HG03432 (cell line): ENCODE data around the gene TMEM107.
"Not testable (repeated sequence)": the region's sequence is repeated elsewhere in the genome, so short reads cannot be mapped to it uniquely, and the experiment has no call there.

Source experiments
- ATAC-seq: cut with Tn5 transposase; IDR thresholded peaks from one replicate; pipeline ENCODE4 v1.9.1; 2021; ENCODE audit warnings: mild to moderate bottlenecking, moderate library complexity; ENCODE audit not compliant: unreplicated experiment

Gene TMEM107

GRCh38 chr17:8176197-8176940, at the start of gene TMEM107:
Gene TMEM107, minus strand, starts transcription at chr17:8176380. Its CDS starts 94 bp downstream, at chr17:8176286.
- peak; percentile 41 for ATAC-seq

GRCh38 chr17:8224891-8225812, 49.0 kb upstream of the TMEM107 start:
- ATAC-seq = no peak

GRCh38 chr17:8223356-8224126, 47.4 kb upstream of the TMEM107 start:
- peak; percentile 18 for ATAC-seq

GRCh38 chr17:8222630-8223355, 46.6 kb upstream of the TMEM107 start:
- peak; percentile 35 for ATAC-seq

GRCh38 chr17:8222380-8222629, 46.1 kb upstream of the TMEM107 start:
- ATAC-seq = no peak

- peak; percentile 42 for ATAC-seq
These were observed 45.6 kb upstream of the TMEM107 start for GRCh38 chr17:8221663-8222379.

- ATAC-seq = peak; percentile 23
These were observed 44.8 kb upstream of the TMEM107 start for GRCh38 chr17:8220783-8221662.

GRCh38 chr17:8214000-8214399, 37.8 kb upstream of the TMEM107 start:
- ATAC-seq = not testable (repeated sequence)

- no peak for ATAC-seq
These were observed 36.4 kb upstream of the TMEM107 start for GRCh38 chr17:8212312-8213180.

- no peak for ATAC-seq
These were observed 34.7 kb upstream of the TMEM107 start for GRCh38 chr17:8210761-8211458.

- ATAC-seq = peak; percentile 86
These were observed 34.0 kb upstream of the TMEM107 start, which contains the start of gene AURKB for GRCh38 chr17:8209907-8210760. Gene AURKB, minus strand, starts transcription at chr17:8210575. Its CDS starts 351 bp downstream, at chr17:8210224.

GRCh38 chr17:8206536-8206935, 30.4 kb upstream of the TMEM107 start:
- ATAC-seq = no peak

GRCh38 chr17:8204761-8205555, 28.8 kb upstream of the TMEM107 start:
- no peak for ATAC-seq

- no peak for ATAC-seq
These were observed 16.1 kb upstream of the TMEM107 start for GRCh38 chr17:8192070-8192815.

GRCh38 chr17:8190506-8190905, 14.3 kb upstream of the TMEM107 start:
- ATAC-seq = no peak
